DMS114 treated with DMSO at 0.1 percent for 48 hours (cell line): ENCODE measurements around the gene CMTM1.
A peak's percentile ranks its signal among the peaks of the same experiment; 100 is the strongest.

Experiments used
- DNase-seq: peaks from one replicate; lab custom pipeline; 2025; ENCODE audit not compliant: unreplicated experiment; lab: John Stamatoyannopoulos, UW

Gene CMTM1

DNA sequence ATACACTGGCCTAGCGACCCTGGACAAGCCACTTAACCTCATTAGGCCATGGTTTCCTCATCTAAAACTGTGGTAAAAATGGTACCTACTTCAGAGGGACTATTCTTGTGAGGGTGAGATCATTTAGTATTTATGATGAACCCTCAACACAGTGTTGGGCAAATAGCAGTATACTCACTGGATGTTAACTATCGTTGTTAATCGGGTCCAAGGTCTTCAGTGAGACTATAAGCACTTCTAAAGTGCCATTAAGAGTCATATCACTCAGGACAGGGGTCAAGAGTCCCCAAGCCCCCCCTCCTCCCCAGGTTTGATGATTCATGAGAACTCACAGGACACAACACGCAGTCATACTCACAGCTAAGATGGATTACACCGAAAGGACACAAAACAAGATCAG is 27.3 kb upstream of the CMTM1 start:
- no peak for DNase-seq

DNA sequence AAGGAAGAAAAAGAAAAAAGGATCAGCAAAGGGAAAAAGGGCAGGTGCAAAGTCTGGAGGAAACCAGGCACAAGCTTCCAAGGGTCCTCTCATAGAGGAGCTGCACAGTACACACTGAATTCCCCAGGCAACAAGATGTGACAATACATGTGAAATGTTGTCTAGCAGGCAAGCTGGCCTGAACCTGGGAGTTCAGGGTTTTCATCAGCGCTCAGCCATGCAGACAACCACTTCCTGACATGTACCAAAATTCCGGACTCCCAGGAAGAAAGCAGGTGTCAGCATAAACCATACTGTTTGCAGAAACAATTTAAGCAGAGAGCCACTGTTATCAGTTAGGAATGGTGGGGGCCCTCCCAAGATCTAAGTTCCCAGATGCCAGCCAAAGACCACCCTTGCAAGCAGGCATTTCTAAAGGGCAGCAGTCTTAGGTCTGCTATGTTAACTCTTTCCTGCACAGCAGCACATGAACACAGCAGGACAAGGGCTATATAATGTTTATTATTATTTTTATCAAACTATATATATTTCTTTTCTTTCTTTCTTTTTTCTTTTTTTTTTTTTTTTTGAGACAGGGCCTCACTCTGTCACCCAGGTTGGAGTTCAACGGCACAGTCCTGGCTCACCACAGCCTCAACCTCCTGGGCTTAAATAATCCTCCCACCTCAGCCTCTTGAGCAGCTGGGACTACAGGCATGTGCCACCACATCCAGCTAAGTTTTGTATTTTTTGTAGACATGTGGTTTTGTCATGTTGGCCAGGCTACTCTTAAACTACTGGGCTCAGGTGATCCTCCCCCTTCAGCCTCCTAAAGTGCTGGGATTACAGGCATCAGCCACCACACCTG is 26.4 kb upstream of the CMTM1 start:
- no peak for DNase-seq

DNA sequence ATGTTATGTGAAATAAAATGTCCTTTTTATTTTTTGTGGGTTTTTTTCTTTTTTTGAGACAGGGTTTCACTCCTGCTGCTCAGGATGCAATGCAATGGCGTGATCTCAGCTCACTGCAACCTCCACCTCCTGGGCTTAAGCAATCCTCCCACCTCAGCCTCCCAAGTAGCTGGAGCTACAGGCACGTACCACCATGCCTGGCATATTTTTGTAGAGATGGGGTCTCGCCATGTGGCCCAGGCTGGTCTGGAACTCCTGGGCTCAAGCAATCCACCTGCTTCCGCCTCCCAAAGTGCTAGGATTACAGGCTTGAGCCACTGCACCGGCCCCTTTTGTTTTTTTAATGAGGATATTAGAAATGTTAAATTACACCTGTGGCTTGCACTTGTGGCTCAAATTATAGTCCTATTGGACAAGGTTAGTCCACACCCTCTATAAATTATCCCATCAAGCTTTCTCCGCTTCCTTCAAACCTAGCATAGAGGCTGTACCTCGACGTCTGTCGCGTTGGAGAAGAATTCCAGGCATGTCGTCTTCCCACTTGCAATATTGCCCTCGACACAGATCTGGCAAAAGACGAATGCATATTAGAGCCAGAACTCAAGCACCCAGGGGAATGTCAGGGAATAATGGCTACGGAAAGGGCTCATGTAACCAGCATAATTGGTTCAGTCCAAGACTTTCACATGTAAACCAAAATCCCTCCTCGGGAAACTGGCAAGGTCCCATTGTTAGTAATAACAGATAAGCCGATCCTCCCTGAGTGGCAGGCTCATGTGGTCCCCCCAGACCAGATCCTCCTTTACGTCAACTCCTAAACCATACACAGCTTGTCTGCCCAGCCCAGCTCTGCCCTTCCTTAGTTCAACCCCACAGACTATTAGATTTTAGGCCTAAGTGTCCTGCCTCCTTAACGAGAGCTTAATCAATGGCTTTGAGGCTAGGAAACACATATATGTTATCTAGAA is 24.6 kb upstream of the CMTM1 start:
- DNase-seq, result no peak

- DNase-seq, result no peak
Measured at GRCh38 chr16:66542396-66542795, 23.8 kb upstream of the CMTM1 start.

- DNase-seq, result no peak
Measured at GRCh38 chr16:66543541-66543940, 22.7 kb upstream of the CMTM1 start.

DNA sequence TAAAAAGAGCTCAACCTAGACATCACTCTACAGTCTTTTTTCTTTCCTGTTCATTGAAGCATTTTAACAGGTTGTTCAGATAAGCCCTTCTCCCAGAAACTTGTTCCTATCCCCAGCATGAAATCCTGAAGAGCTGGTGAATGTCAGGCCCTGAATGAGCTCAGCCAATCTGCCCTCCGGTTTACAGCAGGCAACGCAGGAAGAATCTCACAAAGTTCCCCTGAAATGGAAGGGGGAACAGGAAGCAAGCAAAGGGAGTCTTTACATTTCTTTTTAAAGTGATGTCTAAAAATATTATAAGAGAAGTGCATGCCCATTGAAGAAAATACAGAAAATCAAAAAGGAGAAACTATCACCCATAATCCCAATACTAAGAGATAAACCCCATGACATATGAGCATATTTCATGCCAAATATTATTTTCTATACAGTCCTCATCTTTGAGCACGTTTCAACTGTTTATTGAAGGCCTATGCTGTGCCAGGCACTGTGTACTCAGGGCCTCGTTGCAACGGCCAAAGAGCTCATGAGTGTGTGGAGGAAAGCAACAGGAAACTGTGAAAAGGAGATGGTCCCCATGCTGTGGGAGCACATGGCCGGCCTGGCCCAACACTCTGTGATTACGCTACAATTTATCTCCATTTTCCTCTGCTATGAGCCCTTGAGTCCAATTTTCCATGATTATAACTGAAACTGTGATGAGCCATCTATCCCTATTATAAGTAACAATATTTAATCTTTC is 22.1 kb upstream of the CMTM1 start:
- no peak for DNase-seq

DNA sequence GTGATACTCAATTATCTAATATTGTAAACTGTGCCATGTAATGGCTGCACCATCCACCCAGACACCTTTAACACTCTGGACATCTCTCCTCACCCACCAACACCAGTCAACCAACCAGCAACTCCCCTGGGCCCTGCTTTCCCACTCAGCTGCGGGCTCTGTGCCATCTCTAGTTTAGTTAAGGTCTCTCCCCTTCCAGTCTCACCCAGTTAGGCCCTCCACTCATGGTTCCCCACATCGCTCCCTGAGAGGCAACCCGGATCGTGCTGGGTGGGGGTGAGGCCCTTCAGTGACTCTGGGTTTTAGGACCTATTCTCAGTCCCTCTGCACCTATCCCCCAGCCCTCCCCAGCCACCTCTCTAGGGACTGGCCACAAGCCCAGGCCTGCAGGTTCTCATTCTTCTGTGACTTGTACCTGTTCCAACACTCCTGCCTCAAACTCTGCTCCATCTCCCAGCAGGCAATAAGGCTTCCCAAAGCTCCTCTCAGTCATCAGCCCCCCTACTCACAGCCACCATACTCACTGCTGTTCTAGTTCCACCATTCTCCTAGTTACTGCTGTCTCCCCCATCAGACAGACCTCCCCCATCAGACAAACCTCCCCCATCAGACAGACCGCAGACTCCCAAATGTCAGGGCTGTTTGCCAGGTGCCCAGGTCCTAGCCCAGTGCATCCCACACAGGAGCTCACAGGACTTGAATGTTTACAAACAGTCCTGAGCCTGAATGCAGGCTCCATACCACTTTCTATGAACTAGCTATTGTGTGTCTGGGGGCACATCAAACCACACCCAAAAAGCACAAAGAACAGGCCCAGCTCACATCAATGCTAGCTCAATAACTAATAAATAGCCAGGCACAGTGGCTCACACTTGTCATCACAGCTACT is 18.9 kb upstream of the CMTM1 start:
- DNase-seq, result no peak

DNA sequence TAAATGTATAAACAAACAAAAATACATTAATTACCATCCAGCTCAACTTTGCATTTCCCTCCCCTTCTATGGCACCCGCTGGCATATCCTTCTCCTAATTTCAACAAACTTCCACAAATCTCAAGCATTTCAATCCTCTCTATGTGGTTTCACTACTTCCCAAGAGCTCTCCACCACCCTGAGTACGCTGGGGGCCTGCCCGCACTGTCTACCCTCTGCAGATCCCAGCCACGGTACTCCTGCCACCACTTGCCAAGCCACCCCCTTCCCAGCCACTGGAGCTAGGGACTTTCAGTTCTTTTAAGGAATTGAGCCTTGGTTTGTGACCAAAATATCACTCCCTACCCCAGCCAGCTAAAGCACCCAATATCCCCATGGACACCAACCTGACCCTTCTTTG is 18.2 kb upstream of the CMTM1 start:
- no peak for DNase-seq

GRCh38 chr16:66548868-66549267 is 17.4 kb upstream of the CMTM1 start:
- no peak for DNase-seq

GRCh38 chr16:66549284-66550131 is 16.7 kb upstream of the CMTM1 start, which contains the start of gene TK2:
Gene TK2 (minus strand): TSS chr16:66550122. CDS start chr16:66550061, 61 bp downstream.
- DNase-seq, result peak; percentile 54

DNA sequence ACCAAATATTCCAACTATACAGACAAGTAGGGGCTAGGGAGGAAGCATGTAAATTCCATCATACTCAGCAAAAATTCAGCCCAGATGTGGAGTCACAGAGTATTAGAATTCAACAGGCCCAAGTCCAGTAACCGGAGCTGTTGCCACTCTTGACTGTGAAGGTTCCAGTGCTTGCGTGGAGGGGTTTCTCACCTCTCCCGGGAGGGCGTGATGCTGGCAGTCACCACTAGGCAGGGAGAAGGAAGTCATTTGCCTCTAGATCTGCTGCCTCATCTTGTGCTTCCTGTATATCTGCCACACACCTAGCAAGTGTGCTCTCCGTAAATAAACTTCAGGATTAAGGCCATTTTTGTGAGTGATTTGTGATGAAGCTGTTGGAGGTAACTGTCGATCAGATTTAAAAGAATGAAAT is 14.9 kb upstream of the CMTM1 start:
- peak; percentile 53 for DNase-seq

DNA sequence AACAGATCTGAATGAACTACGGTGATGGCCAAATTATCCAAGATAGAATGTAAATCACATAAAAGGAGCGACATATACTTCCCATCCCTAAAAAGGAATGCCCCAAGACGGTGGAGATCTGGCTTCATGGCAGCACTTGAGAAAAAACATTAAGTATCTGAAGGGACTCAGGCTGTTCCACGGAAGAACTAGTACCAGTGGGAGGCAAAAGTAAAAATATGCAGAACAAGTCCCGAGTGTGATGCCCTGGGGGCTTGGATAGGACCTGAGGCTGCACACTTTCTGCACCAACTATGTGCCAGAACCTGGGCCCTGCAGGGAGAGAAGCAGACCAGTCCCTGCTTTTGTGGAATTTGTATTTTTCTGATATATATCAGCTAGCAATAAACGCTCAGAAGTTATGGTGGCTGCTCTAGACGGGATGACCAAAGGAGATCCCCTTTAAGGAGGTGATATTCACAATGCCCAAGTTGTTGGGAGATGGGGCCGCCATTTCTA is 14.4 kb upstream of the CMTM1 start:
- DNase-seq, result no peak

DNA sequence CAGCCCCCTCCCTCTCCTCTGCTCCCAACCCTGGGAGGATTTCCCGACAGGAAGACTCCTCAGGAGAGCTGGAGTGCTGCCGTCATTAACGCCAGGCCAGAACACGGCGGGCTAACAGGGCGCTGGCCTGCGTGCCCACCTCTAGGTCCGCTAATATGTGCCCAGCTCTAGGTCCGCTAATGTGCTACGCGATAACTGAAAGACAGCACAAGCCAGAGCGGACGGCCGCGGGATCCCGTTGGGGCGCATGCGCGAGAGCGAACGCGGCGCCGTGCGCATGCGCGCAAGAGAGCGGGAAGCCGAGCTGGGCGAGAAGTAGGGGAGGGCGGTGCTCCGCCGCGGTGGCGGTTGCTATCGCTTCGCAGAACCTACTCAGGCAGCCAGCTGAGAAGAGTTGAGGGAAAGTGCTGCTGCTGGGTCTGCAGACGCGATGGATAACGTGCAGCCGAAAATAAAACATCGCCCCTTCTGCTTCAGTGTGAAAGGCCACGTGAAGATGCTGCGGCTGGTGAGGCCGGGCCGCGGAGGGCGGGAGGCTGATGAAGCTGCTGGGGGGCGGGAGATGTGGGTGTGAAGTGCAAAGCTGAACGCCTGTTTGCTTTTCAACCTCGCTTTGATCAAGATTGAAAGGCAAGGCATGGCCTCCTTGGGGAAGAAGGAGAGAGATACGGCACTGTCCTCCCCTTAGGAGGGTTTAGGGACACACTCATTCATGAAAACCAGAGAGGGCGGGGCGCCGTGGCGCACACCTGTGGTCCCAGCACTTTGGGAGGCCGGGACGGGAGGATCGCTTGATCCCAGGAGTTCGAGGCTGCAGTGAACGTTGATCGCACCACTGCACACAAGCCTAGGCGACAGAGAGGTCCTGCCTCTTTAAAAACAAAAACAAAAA is 13.7 kb upstream of the CMTM1 start, which contains the start of gene CKLF:
TSS of gene CKLF (plus strand) at position 291 of the 892 bp plus-strand sequence. CDS start at position 431, 140 bp downstream.
- DNase-seq, result peak; percentile 86

DNA sequence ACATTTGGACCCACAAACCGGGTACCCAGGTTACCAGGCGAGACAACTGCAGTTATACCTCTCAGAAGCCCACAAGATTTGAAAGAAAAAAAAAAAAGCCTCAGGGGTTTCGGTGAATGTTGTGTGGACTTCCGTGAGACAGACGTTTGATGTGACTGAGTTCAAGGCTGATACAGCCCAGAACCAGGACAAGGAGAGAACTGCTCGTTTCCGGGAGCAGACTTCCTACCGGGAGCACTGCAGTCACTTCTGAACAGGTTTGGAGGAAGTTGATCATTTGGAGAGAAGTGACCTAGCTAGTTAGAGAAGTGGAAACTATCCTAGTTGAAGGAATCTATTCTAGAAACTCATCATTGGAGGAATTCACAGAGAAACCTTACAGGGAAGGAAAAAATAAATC is 13.0 kb upstream of the CMTM1 start:
- DNase-seq, result no peak

DNA sequence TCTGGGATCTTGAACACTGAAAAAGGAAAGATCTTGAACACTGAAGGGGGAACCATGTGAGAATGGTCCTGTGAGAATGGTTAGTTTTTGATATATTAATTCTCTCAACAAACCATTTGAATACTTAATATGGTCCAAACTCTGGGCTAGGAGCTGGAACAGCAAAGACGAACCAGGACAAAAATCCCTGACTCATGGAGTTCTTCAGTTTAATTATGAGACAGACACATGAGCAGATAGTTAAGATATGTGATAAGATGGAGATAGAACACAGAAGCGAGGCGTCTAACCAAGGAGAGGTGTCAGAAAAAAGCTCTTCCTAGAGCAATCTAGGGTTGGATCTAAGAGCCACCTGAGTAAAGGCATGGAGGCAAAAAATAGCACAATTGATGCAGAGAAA is 12.2 kb upstream of the CMTM1 start:
- DNase-seq, result no peak

DNA sequence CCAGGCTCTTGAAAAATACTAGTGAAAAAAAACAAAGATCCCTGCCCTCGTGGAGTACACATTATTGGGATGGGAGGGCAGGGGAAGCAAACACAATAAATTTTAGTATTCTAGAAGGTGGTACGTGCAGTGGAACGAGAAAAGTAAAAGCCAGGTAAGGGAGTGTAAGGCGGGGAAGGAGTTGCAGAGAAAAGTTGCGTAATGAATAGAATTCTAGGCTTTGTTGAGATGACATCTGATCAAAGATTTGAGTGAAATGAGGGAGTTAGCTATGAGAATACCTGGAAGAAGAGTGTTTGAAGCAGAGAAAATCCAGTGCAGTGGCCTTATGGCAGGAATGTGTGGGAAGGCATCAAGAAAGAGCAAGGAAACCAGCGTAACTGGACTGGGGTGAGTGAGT is 11.7 kb upstream of the CMTM1 start:
- no peak for DNase-seq

DNA sequence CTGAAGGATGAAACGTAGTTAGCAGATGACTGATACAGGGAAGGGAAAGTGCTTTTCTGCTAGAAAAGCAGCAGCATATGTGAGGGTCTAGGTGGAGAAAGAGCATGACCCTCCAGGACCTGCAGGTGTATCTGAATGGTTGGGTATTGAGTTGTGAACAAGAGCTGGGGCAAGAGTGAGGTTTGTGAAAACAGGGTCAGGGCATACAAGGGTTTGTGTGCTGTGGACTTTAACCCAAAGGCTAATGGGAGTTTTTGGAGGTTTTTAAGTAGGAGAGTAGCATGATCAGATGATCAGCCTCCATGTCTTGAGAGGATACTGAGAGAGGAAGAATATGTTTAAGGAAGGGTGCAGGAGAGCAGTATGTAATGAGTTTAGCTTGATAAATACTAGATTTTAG is 6.1 kb upstream of the CMTM1 start:
- no peak for DNase-seq
